B cell (primary cell): Measurements from ENCODE around the gene ABTB2. TPM values are rescaled to one million over a fixed set of nuclear protein-coding genes. Genes with fewer than 3 reads are reported as not detected.

Source experiments
- ATAC-seq: fragments of 200-7000 bp; cut with Tn5 transposase; one replicate; pipeline ENCODE4 v1.10.0; 2021; ENCODE audit warnings: low read depth, mild to moderate bottlenecking, moderate number of reproducible peaks, moderate library complexity
- CTCF ChIA-PET: fragments of 350-600 bp; sonication (Branson Sonifier 250); formaldehyde crosslinking; loops from one replicate; lab custom pipeline; 2021; ENCODE audit warnings: antibody characterized with exemption, inconsistent platforms; lab: Charles Lee
- POLR2A ChIA-PET: fragments of 350-600 bp; sonication (Branson Sonifier 250); formaldehyde crosslinking; loops from one replicate; lab custom pipeline; 2021; ENCODE audit warnings: antibody characterized with exemption; lab: Charles Lee
- DNase-seq: peaks from one replicate; pipeline ENCODE4 v3.0.0; 2013
- H2AFZ ChIP-seq: 2 replicates; pipeline ENCODE4 v1.6.1; 2012; ENCODE audit warnings: mild to moderate bottlenecking, low read depth, low read length; ENCODE audit not compliant: insufficient read depth, poor library complexity, severe bottlenecking
- H3K27ac ChIP-seq, 2 donors: 1 replicate in 1 of 2; 2 replicates in 1 of 2; pipeline ENCODE4 v1.5.1; 2012 to 2013; ENCODE audit warnings: low read length in 2 of 2, mild to moderate bottlenecking in 2 of 2, moderate library complexity in 1 of 2
- H3K27me3 ChIP-seq, 4 experiments: fragments of 200-600 bp in 1 of 4; sonication (generic) in 1 of 4; replicated peaks in 1 of 4; 1 replicate in 2 of 4; 2 replicates in 2 of 4; pipeline versions ENCODE4 v1.6.1 to v1.7.0; 2013 to 2016; ENCODE audit warnings: low read length in 3 of 4, mild to moderate bottlenecking in 2 of 4, mixed read lengths in 1 of 4, moderate library complexity in 1 of 4; ENCODE audit not compliant: insufficient read depth in 4 of 4, control insufficient read depth in 3 of 4; ENCODE audit errors: control extremely low read depth in 1 of 4
- H3K36me3 ChIP-seq, 2 experiments: replicated peaks in 1 of 2; 1 replicate in 1 of 2; 2 replicates in 1 of 2; pipeline versions ENCODE4 v1.6.1 to v1.7.1; 2013; ENCODE audit warnings: low read length in 1 of 2; ENCODE audit not compliant: insufficient read depth in 2 of 2, control insufficient read depth in 1 of 2; ENCODE audit errors: control extremely low read depth in 1 of 2, extremely low read depth in 1 of 2
- H3K4me1 ChIP-seq, 2 donors: fragments of 200-600 bp in 1 of 2; sonication (generic) in 1 of 2; 1 replicate in 1 of 2; 2 replicates in 1 of 2; pipeline versions ENCODE4 v1.5.1 to v1.6.1; 2013 to 2017; ENCODE audit warnings: low read length in 2 of 2; ENCODE audit not compliant: control insufficient read depth in 2 of 2, insufficient read depth in 2 of 2
- H3K4me2 ChIP-seq: replicated peaks from 2 replicates; pipeline ENCODE3; 2012; ENCODE audit warnings: mild to moderate bottlenecking, low read depth, low read length; ENCODE audit not compliant: poor library complexity, severe bottlenecking
- H3K4me3 ChIP-seq, 5 experiments: fragments of 200-600 bp in 1 of 5; sonication (generic) in 1 of 5; 1 replicate in 3 of 5; 2 replicates in 2 of 5; pipeline versions ENCODE4 v1.5.1 to v1.7.0; 2011 to 2016; ENCODE audit warnings: low read length in 4 of 5, mild to moderate bottlenecking in 4 of 5, low read depth in 2 of 5, control low read depth in 1 of 5, moderate library complexity in 1 of 5; ENCODE audit not compliant: insufficient read depth in 1 of 5; ENCODE audit errors: control extremely low read depth in 1 of 5, extremely low read depth in 1 of 5
- H3K79me2 ChIP-seq: fragments of 200-600 bp; sonication (generic); one replicate; pipeline ENCODE4 v1.6.0; 2016; ENCODE audit warnings: low read length; ENCODE audit not compliant: control insufficient read depth, insufficient read depth
- H3K9ac ChIP-seq: fragments of 200-600 bp; sonication (generic); 2 replicates; pipeline ENCODE4 v1.6.1; 2017; ENCODE audit warnings: mild to moderate bottlenecking, low read length, moderate library complexity
- H3K9me3 ChIP-seq, 3 donors: one replicate each; pipeline versions ENCODE4 v1.6.1 to v1.7.1; 2013; ENCODE audit warnings: low read length in 2 of 3; ENCODE audit not compliant: control insufficient read depth in 2 of 3, insufficient read depth in 1 of 3; ENCODE audit errors: control extremely low read depth in 1 of 3
- H4K20me1 ChIP-seq: 2 replicates; pipeline ENCODE4 v1.6.0; 2012; ENCODE audit warnings: mild to moderate bottlenecking, low read length; ENCODE audit not compliant: insufficient read depth, control insufficient read depth, poor library complexity, severe bottlenecking
- H3K27ac Mint-ChIP-seq: one replicate; pipeline ENCODE4 v1.8.0; 2021; ENCODE audit warnings: mixed read lengths
- H3K27me3 Mint-ChIP-seq: one replicate; pipeline ENCODE4 v1.8.0; 2021; ENCODE audit warnings: mixed read lengths
- H3K4me1 Mint-ChIP-seq: one replicate; pipeline ENCODE4 v1.8.0; 2021; ENCODE audit warnings: mixed read lengths
- H3K4me3 Mint-ChIP-seq: one replicate; pipeline ENCODE4 v1.8.0; 2021; ENCODE audit warnings: mixed read lengths
- H3K9me3 Mint-ChIP-seq: one replicate; pipeline ENCODE4 v1.8.0; 2022; ENCODE audit warnings: mixed read lengths; ENCODE audit not compliant: insufficient read depth
- EZH2 ChIP-seq: IDR thresholded peaks from 2 replicates; pipeline ENCODE4 v1.6.1; 2012; ENCODE audit warnings: borderline replicate concordance, low read depth, mild to moderate bottlenecking, moderate library complexity, low read length; ENCODE audit not compliant: insufficient read depth, poor library complexity, severe bottlenecking
- WGBS: methylation state at CpG from one replicate; pipeline ENCODE4 v1.1.5; 2013; ENCODE audit warnings: missing lambda C conversion rate; ENCODE audit not compliant: insufficient coverage; 5-methylcytosine and 5-hydroxymethylcytosine counted together
- intact Hi-C: fragments of 100-400 bp; cut with micrococcal nuclease; formaldehyde crosslinking; loops from one replicate; pipeline ENCODE4 v1.10.0; 2022
- polyA plus RNA-seq: library from polyadenylated mRNA; depleted of rRNA; stranded (reverse); fragments of >200 nt; gene quantifications from 2 replicates; pipeline ENCODE4 v1.2.3, GENCODE V29; 2012
- total RNA-seq, 2 donors: library from RNA; stranded (reverse); fragments of 120-200 nt in 1 of 2; gene quantifications; 1 replicate in 1 of 2; 2 replicates in 1 of 2; pipeline versions ENCODE4 v1.2.3 to v1.2.4, GENCODE V29; 2013 to 2022
- TF ChIP-seq, protein P1 (sequence below): fragments of 200-600 bp; IDR thresholded peaks from one replicate; pipeline ENCODE4 v1.8.0; 2022; ENCODE audit warnings: antibody characterized with exemption, mild to moderate bottlenecking

The ABTB2 gene
- total and polyA plus RNA-seq, 2 donors (not counting 1 experiment from before 2014, with no cell fraction given) = 0.30 to 5.9 TPM

DNA sequence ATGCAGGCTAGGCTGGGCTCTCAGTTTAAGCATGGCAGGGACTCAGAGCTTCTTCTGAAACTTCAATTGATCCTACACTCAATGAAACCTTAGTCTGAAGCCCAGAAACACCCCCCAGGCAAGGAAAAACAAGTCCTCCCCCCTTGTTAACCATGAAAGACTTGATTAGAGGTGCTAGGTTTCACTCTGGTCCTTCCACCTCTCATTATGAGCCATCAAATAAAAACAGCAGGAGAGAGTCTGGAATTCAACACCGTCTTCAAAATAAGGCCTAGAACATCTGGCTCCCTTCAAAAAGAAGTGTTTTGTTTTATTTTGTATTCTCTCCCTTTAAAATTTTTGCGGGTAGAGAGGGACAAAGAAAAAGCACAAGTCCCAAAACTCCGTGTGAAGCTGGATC is 156.7 kb downstream of the ABTB2 start:
- Histone ChIP-seq H3K9me3 (no peaks in the 10 kb centered on the region), H3K4me1 (peaks cover 6 to 11% of the 10 kb centered on the region in 2 donors), H4K20me1 (no peaks in the 10 kb centered on the region), H3K27me3 (no peaks in the 10 kb centered on the region), H3K79me2 (no peaks in the 10 kb centered on the region), H3K4me2 (no peak overlapping the region), H3K27ac (no peak overlapping the region), H3K36me3 (no peaks in the 10 kb centered on the region), H3K4me3 (no peak overlapping the region), H2AFZ (no peak overlapping the region), H3K9ac (no peak overlapping the region)
- CTCF ChIA-PET = no interaction called here
- H3K4me1 Mint-ChIP-seq = peaks cover 11% of the 10 kb centered on the region
- intact Hi-C loops = no loop called here
- DNase-seq (no peak), ATAC-seq (no peak)
- no CpG with 5 or more reads among the region's 3 CpGs for WGBS
- H3K27ac Mint-ChIP-seq = no peak overlapping the region
- TF ChIP-seq, protein P1, sequence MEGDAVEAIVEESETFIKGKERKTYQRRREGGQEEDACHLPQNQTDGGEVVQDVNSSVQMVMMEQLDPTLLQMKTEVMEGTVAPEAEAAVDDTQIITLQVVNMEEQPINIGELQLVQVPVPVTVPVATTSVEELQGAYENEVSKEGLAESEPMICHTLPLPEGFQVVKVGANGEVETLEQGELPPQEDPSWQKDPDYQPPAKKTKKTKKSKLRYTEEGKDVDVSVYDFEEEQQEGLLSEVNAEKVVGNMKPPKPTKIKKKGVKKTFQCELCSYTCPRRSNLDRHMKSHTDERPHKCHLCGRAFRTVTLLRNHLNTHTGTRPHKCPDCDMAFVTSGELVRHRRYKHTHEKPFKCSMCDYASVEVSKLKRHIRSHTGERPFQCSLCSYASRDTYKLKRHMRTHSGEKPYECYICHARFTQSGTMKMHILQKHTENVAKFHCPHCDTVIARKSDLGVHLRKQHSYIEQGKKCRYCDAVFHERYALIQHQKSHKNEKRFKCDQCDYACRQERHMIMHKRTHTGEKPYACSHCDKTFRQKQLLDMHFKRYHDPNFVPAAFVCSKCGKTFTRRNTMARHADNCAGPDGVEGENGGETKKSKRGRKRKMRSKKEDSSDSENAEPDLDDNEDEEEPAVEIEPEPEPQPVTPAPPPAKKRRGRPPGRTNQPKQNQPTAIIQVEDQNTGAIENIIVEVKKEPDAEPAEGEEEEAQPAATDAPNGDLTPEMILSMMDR = no peak
- no peak for TF ChIP-seq EZH2
- no peak overlapping the region for H3K4me3 Mint-ChIP-seq
- no peaks in the 10 kb centered on the region for H3K27me3 Mint-ChIP-seq
- no peaks in the 10 kb centered on the region for H3K9me3 Mint-ChIP-seq
- POLR2A ChIA-PET = no interaction called here

DNA sequence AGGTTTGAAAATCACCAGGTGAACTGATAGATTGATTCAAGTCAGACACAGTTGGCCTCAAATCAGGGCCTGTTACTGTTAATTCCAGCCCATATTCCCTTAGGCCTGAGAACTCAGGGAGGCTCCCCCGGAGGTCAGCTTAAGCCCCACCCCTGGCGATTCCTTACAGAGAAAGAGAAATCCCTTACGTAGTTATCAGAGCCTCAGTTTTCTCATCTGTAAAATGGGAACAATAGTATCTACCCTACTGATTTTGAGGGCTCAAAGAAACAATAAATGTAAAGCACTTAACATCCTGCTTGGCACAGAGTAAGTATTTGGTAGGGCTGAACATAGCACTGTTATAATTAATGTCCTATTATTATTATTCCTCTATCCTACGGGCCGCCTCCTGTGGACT is 158.3 kb downstream of the ABTB2 start:
- no peaks in the 10 kb centered on the region for H3K27me3 Mint-ChIP-seq
- CTCF ChIA-PET = no interaction called here

More for the DNA sequence above, 158.3 kb downstream of the ABTB2 start:
- H3K9ac ChIP-seq = no peak overlapping the region
- H3K4me2 ChIP-seq = no peak overlapping the region
- no peak overlapping the region for H2AFZ ChIP-seq
- DNase-seq (no peak), ATAC-seq (no peak)
- H3K4me3 Mint-ChIP-seq = no peak overlapping the region
- no peaks in the 10 kb centered on the region for H4K20me1 ChIP-seq
- POLR2A ChIA-PET = no interaction called here
- TF ChIP-seq, protein P1 = no peak
- TF ChIP-seq EZH2 = no peak
- no peak overlapping the region for H3K27ac Mint-ChIP-seq
- no peaks in the 10 kb centered on the region for H3K9me3 ChIP-seq
- H3K27ac ChIP-seq = no peak overlapping the region
- WGBS = 50% methylated on average over 2 of the region's 5 CpGs
- intact Hi-C loops = no loop called here
- peaks cover 11% of the 10 kb centered on the region for H3K4me1 Mint-ChIP-seq
- H3K4me1 ChIP-seq = peaks cover 6 to 11% of the 10 kb centered on the region in 2 donors
- no peaks in the 10 kb centered on the region for H3K27me3 ChIP-seq
- H3K79me2 ChIP-seq = no peaks in the 10 kb centered on the region
- no peaks in the 10 kb centered on the region for H3K36me3 ChIP-seq
- H3K4me3 ChIP-seq = no peak overlapping the region
- no peaks in the 10 kb centered on the region for H3K9me3 Mint-ChIP-seq
